Heart right ventricle (tissue), 16 donors: Measurements from ENCODE around the gene RASL10B. TPM values are rescaled to one million over a fixed set of nuclear protein-coding genes. Genes with fewer than 3 reads are reported as not detected.

ENCODE experiments used
- ATAC-seq, 8 donors: fragments of 200-7000 bp; cut with Tn5 transposase; one replicate each; pipeline ENCODE4 v1.9.1; 2020; ENCODE audit warnings: mild to moderate bottlenecking in 8 of 8, moderate library complexity in 8 of 8, moderate number of reproducible peaks in 1 of 8
- DNase-seq, 2 donors: peaks; one replicate each; pipeline ENCODE4 v3.0.0-alpha.2; 2020
- H3K27ac ChIP-seq, 10 donors: fragments of 200-600 bp; sonication (generic) in 2 of 10; one replicate each; pipeline versions ENCODE4 v1.5.0 to v1.8.0; 2020 to 2022; ENCODE audit warnings: mild to moderate bottlenecking in 3 of 10
- H3K27me3 ChIP-seq, 7 donors: fragments of 200-600 bp; one replicate each; pipeline ENCODE4 v1.8.0; 2021 to 2022; ENCODE audit warnings: mild to moderate bottlenecking in 2 of 7
- H3K36me3 ChIP-seq, 9 donors: fragments of 200-600 bp; sonication (generic) in 1 of 9; one replicate each; pipeline versions ENCODE4 v1.5.0 to v1.8.0; 2020 to 2022; ENCODE audit warnings: mild to moderate bottlenecking in 2 of 9
- H3K4me1 ChIP-seq, 9 donors: fragments of 200-600 bp; sonication (generic) in 1 of 9; one replicate each; pipeline versions ENCODE4 v1.5.0 to v1.8.0; 2020 to 2022; ENCODE audit warnings: mild to moderate bottlenecking in 4 of 9
- H3K4me3 ChIP-seq, 10 donors: fragments of 200-600 bp; sonication (generic) in 2 of 10; one replicate each; pipeline versions ENCODE4 v1.5.0 to v1.8.0; 2020 to 2022; ENCODE audit warnings: mild to moderate bottlenecking in 7 of 10, moderate library complexity in 2 of 10
- H3K9me3 ChIP-seq, 11 donors: fragments of 200-600 bp in 10 of 11; sonication (generic) in 2 of 11; one replicate each; pipeline versions ENCODE4 v1.5.0 to v1.8.0; 2013 to 2022; ENCODE audit warnings: mild to moderate bottlenecking in 2 of 11, control low read depth in 1 of 11, moderate library complexity in 1 of 11
- WGBS, 2 donors: extraction: QIAGEN DNeasy Blood & Tissue Kit; methylation state at CpG; one replicate each; pipeline ENCODE4 v1.1.7; 2013; ENCODE audit warnings: inconsistent platforms in 1 of 2; 5-methylcytosine and 5-hydroxymethylcytosine counted together
- intact Hi-C, 10 donors: fragments of 100-400 bp; cut with DNase I; formaldehyde crosslinking; loops; one replicate each; pipeline versions ENCODE4 v1.11.1 to v1.14.2; 2022
- polyA plus RNA-seq, 2 donors: library from polyadenylated mRNA; stranded (reverse); fragments of 200-250 nt; gene quantifications; one replicate each; pipeline ENCODE4 v1.2.3, GENCODE V29; 2013
- total RNA-seq, 10 donors: library from RNA; stranded (reverse); fragmentation: NEBNext Ultra II Directional in 3 of 10; extraction: Animal tissue kit (Norgen Biotek cat#: 25700) in 3 of 10; gene quantifications; one replicate each; pipeline versions ENCODE4 v1.2.1 to v1.2.4, GENCODE V29; 2021 to 2023
- TF ChIP-seq, protein P1 (sequence below), 9 donors: fragments of 200-600 bp; sonication (generic) in 2 of 9; IDR thresholded peaks; one replicate each; pipeline versions ENCODE4 v1.5.0 to v1.8.0; 2021 to 2022; ENCODE audit warnings: antibody characterized with exemption in 9 of 9, mild to moderate bottlenecking in 5 of 9, moderate library complexity in 1 of 9
- donor health status: Arrhythmogenic right ventricular cardiomyopathy.
- donor health status: ischemic (EF 13 %, LVEDD 7.1; RV severe dilation, severe dysfunction).
- donor health status: healthy with polysubstance abuse.
- donor health status: DM: no; HTN: yes; CAD: no.
- donor health status: DM: no; HTN: no; CAD: no.
- donor health status: ischemic (EF 25% LVEDD 6.9; RV normal size, moderate dysfunction).
- donor health status: ischemic (EF 25% LVEDD 5.7; RV mildly dilated, moderate dysfunction).
- donor health status: healthy.
- donor health status: DM: yes; HTN: yes; CAD: no.
- donor health status: Ischemic cardiomyopathy.
- donor health status: ischemic (EF 35%, LVEDD 5.7; RV mildly dilated, moderate dysfunction).
- donor health status: nonischemic (EF 11% LVEDD 7.7; RV severe dilation, severe dysfunction).
- donor health status: DM: yes; HTN: yes; CAD: no.
- donor health status: PGD.
- donor health status: ischemic (EF 29% LVEDD 5.4; RV normal size, mild dysfunction).
- donor health status: nonischemic (EF 23%, LVEDD 6.1; RV moderate dilation, normal function).

RASL10B gene
- total and polyA plus RNA-seq, 12 donors, result 3.9 to 26.2 (median 10.9) TPM

- Histone ChIP-seq H3K9me3 (no peaks in the 10 kb centered on the region), H3K4me3 (no peak overlapping the region), H3K27me3 (no peaks in the 10 kb centered on the region), H3K36me3 (peaks cover 0 to 73% (median 9%) of the 10 kb centered on the region in 9 donors), H3K4me1 (peaks cover 11 to 72% (median 57%) of the 10 kb centered on the region in 9 donors), H3K27ac (no peak overlapping the region)
- no peak for DNase-seq
- intact Hi-C loops, result no loop called here
- ATAC-seq, result no peak
- TF ChIP-seq, protein P1, sequence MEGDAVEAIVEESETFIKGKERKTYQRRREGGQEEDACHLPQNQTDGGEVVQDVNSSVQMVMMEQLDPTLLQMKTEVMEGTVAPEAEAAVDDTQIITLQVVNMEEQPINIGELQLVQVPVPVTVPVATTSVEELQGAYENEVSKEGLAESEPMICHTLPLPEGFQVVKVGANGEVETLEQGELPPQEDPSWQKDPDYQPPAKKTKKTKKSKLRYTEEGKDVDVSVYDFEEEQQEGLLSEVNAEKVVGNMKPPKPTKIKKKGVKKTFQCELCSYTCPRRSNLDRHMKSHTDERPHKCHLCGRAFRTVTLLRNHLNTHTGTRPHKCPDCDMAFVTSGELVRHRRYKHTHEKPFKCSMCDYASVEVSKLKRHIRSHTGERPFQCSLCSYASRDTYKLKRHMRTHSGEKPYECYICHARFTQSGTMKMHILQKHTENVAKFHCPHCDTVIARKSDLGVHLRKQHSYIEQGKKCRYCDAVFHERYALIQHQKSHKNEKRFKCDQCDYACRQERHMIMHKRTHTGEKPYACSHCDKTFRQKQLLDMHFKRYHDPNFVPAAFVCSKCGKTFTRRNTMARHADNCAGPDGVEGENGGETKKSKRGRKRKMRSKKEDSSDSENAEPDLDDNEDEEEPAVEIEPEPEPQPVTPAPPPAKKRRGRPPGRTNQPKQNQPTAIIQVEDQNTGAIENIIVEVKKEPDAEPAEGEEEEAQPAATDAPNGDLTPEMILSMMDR (IDR thresholded peaks at IDR 0.05), result no peak
- WGBS, 2 donors, result 91 to 97% methylated on average over 2 of the region's 2 CpGs
These were observed 20.5 kb upstream of the RASL10B start for GRCh38 chr17:35710950-35711349.

- Histone ChIP-seq H3K4me1 (peaks cover 11 to 77% (median 52%) of the 10 kb centered on the region in 9 donors), H3K4me3 (peak overlapping the region in 2 of 10 donors; percentile 4 to 9), H3K36me3 (peaks cover 0 to 90% (median 9%) of the 10 kb centered on the region in 9 donors), H3K27ac (peak overlapping the region; percentile 63 to 92 (median 79)), H3K27me3 (no peaks in the 10 kb centered on the region), H3K9me3 (no peaks in the 10 kb centered on the region)
- TF ChIP-seq, protein P1 (IDR thresholded peaks at IDR 0.05), result no peak
- ATAC-seq, result peak; percentile 89 to 95 (median 92)
- DNase-seq, result peak in 1 of 2 donors; percentile 51
- intact Hi-C loops, result no loop called here
- WGBS, 2 donors, result 6 to 11% methylated on average over 7 of the region's 7 CpGs
These were observed 18.2 kb upstream of the RASL10B start for GRCh38 chr17:35713069-35713728.

DNA sequence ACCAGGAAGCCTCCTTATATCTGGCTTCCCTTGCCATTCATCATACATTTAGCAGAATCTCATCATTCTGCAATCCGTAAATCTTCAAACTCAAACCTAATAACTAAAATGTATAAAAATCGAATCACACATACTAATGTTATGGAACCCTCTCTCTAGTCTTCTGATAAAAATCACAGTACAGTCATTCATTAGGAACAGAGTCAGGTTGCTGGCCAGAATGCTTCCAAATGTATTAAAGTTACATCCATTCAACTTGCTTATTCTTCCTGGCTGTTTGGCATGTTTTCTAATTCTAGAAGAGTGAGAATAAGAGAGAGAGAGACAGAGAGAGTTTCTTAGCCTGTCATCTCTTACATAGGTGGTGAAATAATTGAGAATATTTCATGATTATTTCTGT, 16.5 kb upstream of the RASL10B start:
- Histone ChIP-seq H3K4me3 (no peak overlapping the region), H3K9me3 (no peaks in the 10 kb centered on the region), H3K27me3 (no peaks in the 10 kb centered on the region), H3K4me1 (peaks cover 9 to 60% (median 38%) of the 10 kb centered on the region in 9 donors), H3K27ac (peak overlapping the region in 8 of 10 donors; percentile 34 to 92 (median 84)), H3K36me3 (peaks cover 0 to 96% (median 11%) of the 10 kb centered on the region in 9 donors)
- DNase-seq, result no peak
- no peak for ATAC-seq
- WGBS, 2 donors, result 82 to 93% methylated on average over 2 of the region's 2 CpGs
- intact Hi-C loops, result no loop called here
- TF ChIP-seq, protein P1 (IDR thresholded peaks at IDR 0.05), result no peak

DNA sequence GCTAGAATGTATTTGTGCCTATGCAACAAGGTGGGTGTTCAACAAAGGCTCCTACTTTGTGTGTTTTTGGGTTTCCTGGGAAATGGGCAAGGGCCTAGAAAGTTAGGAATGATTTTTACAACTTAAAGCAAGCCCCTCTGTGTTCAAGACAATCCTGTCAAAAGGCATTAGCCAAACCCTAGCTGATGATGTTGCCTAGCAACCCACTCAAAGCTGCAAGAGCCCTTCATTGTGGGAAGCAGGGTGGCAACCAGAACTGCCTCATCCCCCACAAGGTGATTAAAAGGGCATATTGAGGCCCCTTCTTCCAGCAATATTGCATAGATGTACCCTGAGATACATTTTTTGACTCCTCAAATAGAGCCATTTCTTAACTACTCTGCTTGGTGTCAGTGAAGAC, 16.0 kb upstream of the RASL10B start:
- intact Hi-C loops, result no loop called here
- H3K9me3 ChIP-seq, result no peaks in the 10 kb centered on the region
- peak overlapping the region in 6 of 10 donors; percentile 72 to 92 (median 86) for H3K27ac ChIP-seq
- peaks cover 0 to 95% (median 9%) of the 10 kb centered on the region in 9 donors for H3K36me3 ChIP-seq
- H3K27me3 ChIP-seq, result no peaks in the 10 kb centered on the region
- no peak overlapping the region for H3K4me3 ChIP-seq
- H3K4me1 ChIP-seq, result peaks cover 9 to 60% (median 38%) of the 10 kb centered on the region in 9 donors
- ATAC-seq (no peak), DNase-seq (no peak)
- TF ChIP-seq, protein P1 (IDR thresholded peaks at IDR 0.05), result no peak
